Natural killer cell (primary cell): Measurements from ENCODE around the gene STARD7. TPM values are rescaled to one million over a fixed set of nuclear protein-coding genes. Genes with fewer than 3 reads are reported as not detected.

Experiments used
- ATAC-seq, 3 donors: fragments of 150-1000 bp in 2 of 3; fragments of 200-7000 bp in 1 of 3; cut with Tn5 transposase; 1 replicate in 1 of 3; 2 replicates in 2 of 3; pipeline ENCODE4 v1.10.0; 2021; ENCODE audit warnings: mild to moderate bottlenecking in 2 of 3, moderate library complexity in 2 of 3
- DNase-seq, 2 donors: peaks; one replicate each; pipeline versions ENCODE4 v3.0.0 to v3.0.0-alpha.2; 2013 to 2021; ENCODE audit warnings: mixed read lengths in 1 of 2
- H3K27ac ChIP-seq: one replicate; pipeline ENCODE4 v1.5.1; 2013; ENCODE audit warnings: mild to moderate bottlenecking, low read length
- H3K27me3 ChIP-seq: one replicate; pipeline ENCODE4 v1.6.1; 2013; ENCODE audit warnings: low read length; ENCODE audit not compliant: control insufficient read depth, insufficient read depth
- H3K36me3 ChIP-seq: one replicate; pipeline ENCODE4 v1.6.1; 2013; ENCODE audit warnings: low read length; ENCODE audit not compliant: control insufficient read depth, insufficient read depth
- H3K4me1 ChIP-seq: one replicate; pipeline ENCODE4 v1.6.1; 2013; ENCODE audit warnings: low read length; ENCODE audit not compliant: control insufficient read depth, insufficient read depth
- H3K4me3 ChIP-seq: one replicate; pipeline ENCODE4 v1.5.1; 2013; ENCODE audit warnings: low read length
- H3K9me3 ChIP-seq: one replicate; pipeline ENCODE4 v1.6.1; 2013; ENCODE audit warnings: low read length; ENCODE audit not compliant: control insufficient read depth, insufficient read depth
- H3K27ac Mint-ChIP-seq, 2 donors: one replicate each; pipeline ENCODE4 v1.8.0; 2022; ENCODE audit warnings: mild to moderate bottlenecking in 2 of 2, mixed read lengths in 2 of 2, moderate library complexity in 1 of 2
- H3K27me3 Mint-ChIP-seq, 2 donors: one replicate each; pipeline ENCODE4 v1.8.0; 2022; ENCODE audit warnings: low read depth in 2 of 2, mixed read lengths in 2 of 2
- H3K36me3 Mint-ChIP-seq: one replicate; pipeline ENCODE4 v1.8.0; 2022; ENCODE audit warnings: mixed read lengths
- H3K4me1 Mint-ChIP-seq, 2 donors: one replicate each; pipeline ENCODE4 v1.8.0; 2022; ENCODE audit warnings: mixed read lengths in 2 of 2
- H3K4me3 Mint-ChIP-seq: one replicate; pipeline ENCODE4 v1.8.0; 2022; ENCODE audit warnings: mild to moderate bottlenecking, moderate library complexity, mixed read lengths
- H3K9me3 Mint-ChIP-seq, 2 donors: one replicate each; pipeline ENCODE4 v1.8.0; 2022; ENCODE audit warnings: mixed read lengths in 2 of 2
- WGBS: methylation state at CpG from one replicate; pipeline ENCODE4 v1.1.7; 2013; ENCODE audit warnings: missing lambda C conversion rate; ENCODE audit not compliant: insufficient coverage; 5-methylcytosine and 5-hydroxymethylcytosine counted together
- intact Hi-C: fragments of 100-400 bp; cut with micrococcal nuclease; formaldehyde crosslinking; loops from one replicate; pipeline ENCODE4 v1.14.2; 2022
- total RNA-seq, 4 donors: library from RNA; stranded (reverse); fragments of 120-200 nt in 1 of 4; gene quantifications; one replicate each; pipeline versions ENCODE4 v1.2.3 to v1.2.4, GENCODE V29; 2013 to 2022
- TF ChIP-seq, protein P1 (sequence below): fragments of 200-600 bp; IDR thresholded peaks from one replicate; pipeline ENCODE4 v1.8.0; 2022; ENCODE audit warnings: antibody characterized with exemption

The STARD7 gene
- total RNA-seq, 3 donors from 2014 or later (not counting 1 experiment from before 2014, with no cell fraction given) = 62.6 to 106 (median 86.1) TPM

DNA sequence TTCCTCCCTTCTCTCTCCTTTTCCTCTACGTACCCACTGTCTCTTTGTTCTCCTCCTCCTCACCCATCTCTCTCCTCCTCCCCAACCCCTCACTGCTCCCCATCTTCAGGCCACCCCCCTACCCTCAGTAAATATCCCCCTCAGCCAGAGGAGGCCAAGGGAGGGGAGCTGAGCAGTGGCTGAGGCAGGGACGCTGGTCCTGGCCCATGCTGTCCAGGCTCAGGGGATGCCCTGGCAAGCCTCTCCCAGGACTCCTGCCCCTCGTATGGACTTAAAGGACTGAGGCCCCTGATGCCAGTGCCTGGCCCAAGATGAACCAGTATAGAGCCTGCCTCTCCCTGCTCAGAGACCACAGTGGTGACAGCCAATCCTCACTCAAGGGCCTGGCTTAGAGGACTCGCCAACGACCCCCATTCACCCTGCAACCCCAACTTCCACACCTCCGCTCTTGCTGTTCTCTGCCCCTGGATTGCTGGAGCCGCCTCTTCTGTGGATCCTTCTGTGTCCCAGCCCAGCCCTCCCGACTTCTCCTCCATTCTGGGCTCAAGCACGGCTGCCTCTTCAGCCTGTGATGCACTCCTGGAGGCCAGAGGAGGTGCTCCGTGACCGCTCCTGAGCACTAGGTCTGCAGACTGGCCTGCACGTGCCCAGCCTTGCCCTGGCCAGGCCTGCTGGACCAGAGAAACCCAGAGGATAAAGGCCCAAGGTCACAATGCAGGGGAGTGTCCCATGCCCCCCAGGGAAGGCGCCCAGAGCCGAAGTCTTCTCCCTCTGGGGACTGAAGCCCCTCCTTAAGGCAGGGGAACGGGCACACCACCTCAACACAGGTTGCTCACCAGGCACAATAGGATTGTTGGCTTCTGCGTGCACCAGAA lies 53.9 kb downstream of the STARD7 start:
- Histone ChIP-seq H3K27me3 (no peaks in the 10 kb centered on the region), H3K9me3 (no peaks in the 10 kb centered on the region), H3K27ac (no peak overlapping the region), H3K4me3 (no peak overlapping the region), H3K4me1 (peaks cover 55% of the 10 kb centered on the region), H3K36me3 (no peaks in the 10 kb centered on the region)
- Mint-ChIP-seq H3K9me3 (no peaks in the 10 kb centered on the region), H3K4me1 (peaks cover 8 to 50% of the 10 kb centered on the region in 2 donors), H3K4me3 (no peak overlapping the region), H3K27me3 (no peaks in the 10 kb centered on the region), H3K27ac (peak overlapping the region in 1 of 2 donors; percentile 51), H3K36me3 (no peaks in the 10 kb centered on the region)
- DNase-seq (peak in 1 of 2 donors; percentile 4), ATAC-seq (no peak)
- TF ChIP-seq, protein P1, sequence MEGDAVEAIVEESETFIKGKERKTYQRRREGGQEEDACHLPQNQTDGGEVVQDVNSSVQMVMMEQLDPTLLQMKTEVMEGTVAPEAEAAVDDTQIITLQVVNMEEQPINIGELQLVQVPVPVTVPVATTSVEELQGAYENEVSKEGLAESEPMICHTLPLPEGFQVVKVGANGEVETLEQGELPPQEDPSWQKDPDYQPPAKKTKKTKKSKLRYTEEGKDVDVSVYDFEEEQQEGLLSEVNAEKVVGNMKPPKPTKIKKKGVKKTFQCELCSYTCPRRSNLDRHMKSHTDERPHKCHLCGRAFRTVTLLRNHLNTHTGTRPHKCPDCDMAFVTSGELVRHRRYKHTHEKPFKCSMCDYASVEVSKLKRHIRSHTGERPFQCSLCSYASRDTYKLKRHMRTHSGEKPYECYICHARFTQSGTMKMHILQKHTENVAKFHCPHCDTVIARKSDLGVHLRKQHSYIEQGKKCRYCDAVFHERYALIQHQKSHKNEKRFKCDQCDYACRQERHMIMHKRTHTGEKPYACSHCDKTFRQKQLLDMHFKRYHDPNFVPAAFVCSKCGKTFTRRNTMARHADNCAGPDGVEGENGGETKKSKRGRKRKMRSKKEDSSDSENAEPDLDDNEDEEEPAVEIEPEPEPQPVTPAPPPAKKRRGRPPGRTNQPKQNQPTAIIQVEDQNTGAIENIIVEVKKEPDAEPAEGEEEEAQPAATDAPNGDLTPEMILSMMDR = no peak
- 94% methylated on average over 16 of the region's 16 CpGs for WGBS
- intact Hi-C loops = no loop called here

DNA sequence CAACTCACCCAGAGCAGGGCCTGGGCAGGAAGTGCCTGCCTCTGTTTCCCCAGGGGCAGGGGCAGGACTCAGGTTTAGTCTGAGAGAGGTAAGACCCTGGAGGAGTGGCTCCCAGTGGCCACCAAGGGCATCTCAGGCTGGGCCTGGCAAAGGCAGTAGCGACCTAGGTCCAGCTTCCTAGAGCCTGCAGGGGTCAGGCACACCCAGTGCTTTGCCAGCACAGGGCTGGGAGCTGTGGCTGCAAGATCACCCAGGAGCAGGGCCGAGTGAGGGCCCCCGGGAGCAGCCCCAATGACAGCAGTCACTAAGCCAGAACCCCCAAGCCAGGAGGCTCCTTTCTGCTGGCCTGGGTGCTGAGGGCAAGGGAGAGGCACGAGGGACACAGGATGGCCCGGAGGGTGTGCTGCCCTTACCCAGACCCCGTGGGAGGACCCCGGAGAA lies 54.6 kb downstream of the STARD7 start:
- Mint-ChIP-seq H3K9me3 (no peaks in the 10 kb centered on the region), H3K4me3 (no peak overlapping the region), H3K27ac (peak overlapping the region in 1 of 2 donors; percentile 71), H3K27me3 (no peaks in the 10 kb centered on the region), H3K36me3 (no peaks in the 10 kb centered on the region), H3K4me1 (peaks cover under 1 to 45% of the 10 kb centered on the region in 2 donors)
- intact Hi-C loops = no loop called here
- Histone ChIP-seq H3K36me3 (no peaks in the 10 kb centered on the region), H3K9me3 (no peaks in the 10 kb centered on the region), H3K27ac (no peak overlapping the region), H3K27me3 (no peaks in the 10 kb centered on the region), H3K4me3 (no peak overlapping the region), H3K4me1 (peaks cover 51% of the 10 kb centered on the region)
- 86% methylated on average over 7 of the region's 7 CpGs for WGBS
- TF ChIP-seq, protein P1 = no peak
- ATAC-seq (no peak), DNase-seq (peak in 1 of 2 donors; percentile 9)

GRCh38 chr2:96153291-96153713 lies 55.3 kb downstream of the STARD7 start:
- DNase-seq = peak in 1 of 2 donors; percentile 17
- TF ChIP-seq, protein P1 = no peak
- H3K36me3 ChIP-seq = no peaks in the 10 kb centered on the region
- H3K4me3 Mint-ChIP-seq = no peak overlapping the region
- intact Hi-C loops = no loop called here
- no peaks in the 10 kb centered on the region for H3K27me3 Mint-ChIP-seq
- H3K4me1 ChIP-seq = peaks cover 50% of the 10 kb centered on the region
- 95% methylated on average over 7 of the region's 7 CpGs for WGBS
- H3K4me3 ChIP-seq = no peak overlapping the region
- peaks cover 4 to 48% of the 10 kb centered on the region in 2 donors for H3K4me1 Mint-ChIP-seq
- no peaks in the 10 kb centered on the region for H3K9me3 ChIP-seq
- no peaks in the 10 kb centered on the region for H3K27me3 ChIP-seq
- peak overlapping the region in 1 of 2 donors; percentile 71 for H3K27ac Mint-ChIP-seq
- H3K9me3 Mint-ChIP-seq = no peaks in the 10 kb centered on the region
- H3K27ac ChIP-seq = no peak overlapping the region
- H3K36me3 Mint-ChIP-seq = no peaks in the 10 kb centered on the region
- ATAC-seq = no peak
